CD8-positive, alpha-beta memory T cell (primary cell): Measurements from ENCODE around the gene TP73. TPM values are rescaled to one million over a fixed set of nuclear protein-coding genes. Genes with fewer than 3 reads are reported as not detected.

ENCODE experiments used
- CTCF ChIA-PET: fragments of 350-600 bp; sonication (Branson Sonifier 250); formaldehyde crosslinking; loops from one replicate; lab custom pipeline; 2021; ENCODE audit warnings: antibody characterized with exemption; lab: Charles Lee
- POLR2A ChIA-PET: fragments of 350-600 bp; sonication (Branson Sonifier 250); formaldehyde crosslinking; loops from one replicate; lab custom pipeline; 2021; ENCODE audit warnings: antibody characterized with exemption; lab: Charles Lee
- DNase-seq, 5 donors: peaks; one replicate each; pipeline versions ENCODE4 v3.0.0 to v3.0.0-alpha.2; 2020 to 2022; ENCODE audit warnings: mixed read lengths in 1 of 5
- H3K27ac ChIP-seq: one replicate; pipeline ENCODE4 v1.7.0; 2013; ENCODE audit warnings: low read depth, mild to moderate bottlenecking, low read length, moderate library complexity
- H3K27me3 ChIP-seq: 2 replicates; pipeline ENCODE4 v1.7.0; 2013; ENCODE audit warnings: low read length, mild to moderate bottlenecking; ENCODE audit not compliant: insufficient read depth, poor library complexity, severe bottlenecking
- H3K36me3 ChIP-seq: 2 replicates; pipeline ENCODE4 v1.7.0; 2013; ENCODE audit warnings: mild to moderate bottlenecking, low read length, moderate library complexity; ENCODE audit not compliant: insufficient read depth
- H3K4me1 ChIP-seq: 2 replicates; pipeline ENCODE4 v1.7.0; 2013; ENCODE audit warnings: mild to moderate bottlenecking, low read length, moderate library complexity; ENCODE audit not compliant: insufficient read depth
- H3K4me3 ChIP-seq: 2 replicates; pipeline ENCODE4 v1.7.0; 2013; ENCODE audit warnings: mild to moderate bottlenecking, low read length
- H3K9me3 ChIP-seq: 2 replicates; pipeline ENCODE4 v1.7.0; 2013; ENCODE audit warnings: mild to moderate bottlenecking, low read length
- H3K27ac Mint-ChIP-seq, 8 donors: one replicate each; pipeline ENCODE4 v1.8.0; 2020 to 2021; ENCODE audit warnings: mixed read lengths in 8 of 8, mild to moderate bottlenecking in 6 of 8, inconsistent platforms in 3 of 8, moderate library complexity in 3 of 8
- H3K27me3 Mint-ChIP-seq, 2 donors: one replicate each; pipeline ENCODE4 v1.8.0; 2020 to 2021; ENCODE audit warnings: mixed read lengths in 2 of 2, mild to moderate bottlenecking in 1 of 2, moderate library complexity in 1 of 2
- H3K36me3 Mint-ChIP-seq, 3 donors: one replicate each; pipeline ENCODE4 v1.8.0; 2020 to 2021; ENCODE audit warnings: mixed read lengths in 3 of 3, inconsistent platforms in 1 of 3, mild to moderate bottlenecking in 1 of 3
- H3K4me1 Mint-ChIP-seq, 3 donors: one replicate each; pipeline ENCODE4 v1.8.0; 2020 to 2021; ENCODE audit warnings: mixed read lengths in 3 of 3, inconsistent platforms in 1 of 3, mild to moderate bottlenecking in 1 of 3
- H3K4me3 Mint-ChIP-seq, 7 donors: one replicate each; pipeline ENCODE4 v1.8.0; 2020 to 2021; ENCODE audit warnings: mixed read lengths in 7 of 7, mild to moderate bottlenecking in 6 of 7, moderate library complexity in 4 of 7, inconsistent platforms in 2 of 7
- H3K9me3 Mint-ChIP-seq, 5 donors: one replicate each; pipeline ENCODE4 v1.8.0; 2020 to 2022; ENCODE audit warnings: mixed read lengths in 5 of 5, mild to moderate bottlenecking in 3 of 5, moderate library complexity in 2 of 5, inconsistent platforms in 1 of 5
- polyA plus RNA-seq: library from polyadenylated mRNA; unstranded; fragments of 300-500 nt; fragmentation: Illumina TruSeq; gene quantifications from one replicate; pipeline ENCODE4 v1.2.3, GENCODE V29; 2021
- total RNA-seq, 2 experiments: library from RNA; stranded (reverse); gene quantifications; one replicate each; pipeline ENCODE4 v1.2.3, GENCODE V29; 2021

Gene TP73
- total and polyA plus RNA-seq, 3 experiments from 2014 or later, result 0.20 to 0.63 (median 0.49) TPM

DNA sequence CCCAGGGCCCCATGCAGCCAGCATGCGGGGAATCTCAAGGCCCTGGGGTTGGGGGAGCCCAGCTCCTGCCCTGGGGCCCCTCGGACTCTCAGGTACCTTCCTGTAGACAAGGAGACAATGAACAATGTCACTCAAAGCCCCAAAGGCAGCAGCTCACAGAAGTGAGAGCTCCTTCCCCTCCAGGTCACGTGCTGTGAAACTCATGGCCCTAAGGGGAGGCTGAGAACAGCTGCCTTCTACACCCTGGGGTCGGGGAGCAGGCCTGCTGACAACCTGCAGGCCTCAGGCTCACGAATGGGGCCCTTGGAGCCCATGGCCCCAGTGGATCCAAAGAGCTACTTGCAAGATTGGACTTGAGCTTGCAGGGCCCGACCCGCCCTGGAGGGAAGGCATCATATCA is 44.2 kb upstream of the TP73 start:
- no peak for DNase-seq
- Mint-ChIP-seq H3K4me1 (peaks cover 0 to 13% (median 4%) of the 10 kb centered on the region in 3 donors), H3K27me3 (peaks cover 5 to 23% of the 10 kb centered on the region in 2 donors), H3K4me3 (no peak overlapping the region), H3K36me3 (no peaks in the 10 kb centered on the region), H3K27ac (no peak overlapping the region), H3K9me3 (peaks cover 0 to 2% (median 0%) of the 10 kb centered on the region in 5 donors)
- Histone ChIP-seq H3K4me1 (peaks cover 8% of the 10 kb centered on the region), H3K27me3 (peaks cover 8% of the 10 kb centered on the region), H3K9me3 (no peaks in the 10 kb centered on the region), H3K4me3 (no peak overlapping the region), H3K36me3 (no peaks in the 10 kb centered on the region), H3K27ac (no peak overlapping the region)
- ChIA-PET POLR2A (no interaction called here), CTCF (interaction anchor here (1.0 kb wide), 1 partner anchor 117 kb away, joined by 3 read pairs; no protein-coding TSS in a partner anchor)

DNA sequence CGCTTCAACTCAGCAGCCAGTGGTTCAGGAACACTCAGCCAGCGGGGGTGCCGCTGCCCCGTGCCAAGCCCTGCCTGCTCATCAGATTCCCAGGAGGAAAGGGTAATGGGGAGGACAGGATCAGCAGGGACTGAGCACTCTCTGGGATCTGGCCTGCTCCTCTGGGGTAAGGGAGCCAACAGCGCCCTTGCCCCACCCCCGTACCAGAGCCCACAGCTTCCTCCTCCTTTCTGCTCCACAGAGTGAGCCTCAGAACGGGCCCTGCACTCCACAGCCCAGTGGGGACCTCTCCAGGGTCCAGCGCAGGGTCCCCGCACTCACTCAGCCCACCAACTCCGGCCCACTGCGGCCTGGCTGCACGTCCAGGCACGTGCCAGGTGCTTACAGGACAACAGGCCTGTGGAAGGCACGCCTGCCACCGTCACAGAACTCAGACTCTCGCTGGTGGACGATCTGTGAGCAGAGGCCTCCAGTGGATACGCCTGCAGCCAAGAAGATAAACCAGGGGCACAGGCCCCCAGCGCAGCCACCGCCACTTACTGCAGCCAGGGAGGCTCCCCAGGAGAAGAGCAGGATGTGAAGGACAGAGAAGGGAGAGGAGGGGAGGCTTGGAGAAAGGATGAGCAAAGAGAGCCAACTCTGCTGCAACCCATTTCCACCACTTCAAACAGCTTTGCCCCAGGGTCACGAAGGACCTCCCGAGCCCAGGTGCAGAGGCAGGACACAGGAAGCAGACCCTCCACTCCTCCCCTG is 43.1 kb upstream of the TP73 start:
- peaks cover 8% of the 10 kb centered on the region for H3K4me1 ChIP-seq
- no peak overlapping the region for H3K4me3 ChIP-seq
- Mint-ChIP-seq H3K36me3 (no peaks in the 10 kb centered on the region), H3K4me1 (peaks cover 0 to 13% (median 4%) of the 10 kb centered on the region in 3 donors), H3K4me3 (peak overlapping the region in 3 of 7 donors; percentile 15 to 52 (median 33)), H3K27me3 (peaks cover 7 to 26% of the 10 kb centered on the region in 2 donors), H3K27ac (no peak overlapping the region), H3K9me3 (peaks cover 0 to 2% (median 0%) of the 10 kb centered on the region in 5 donors)
- no peak overlapping the region for H3K27ac ChIP-seq
- ChIA-PET CTCF (interaction anchor here (1.2 kb wide), 1 partner anchor 11 kb away, joined by 3 read pairs; no protein-coding TSS in a partner anchor), POLR2A (no interaction called here)
- H3K9me3 ChIP-seq, result no peaks in the 10 kb centered on the region
- H3K36me3 ChIP-seq, result no peaks in the 10 kb centered on the region
- no peak for DNase-seq
- H3K27me3 ChIP-seq, result peaks cover 8% of the 10 kb centered on the region

DNA sequence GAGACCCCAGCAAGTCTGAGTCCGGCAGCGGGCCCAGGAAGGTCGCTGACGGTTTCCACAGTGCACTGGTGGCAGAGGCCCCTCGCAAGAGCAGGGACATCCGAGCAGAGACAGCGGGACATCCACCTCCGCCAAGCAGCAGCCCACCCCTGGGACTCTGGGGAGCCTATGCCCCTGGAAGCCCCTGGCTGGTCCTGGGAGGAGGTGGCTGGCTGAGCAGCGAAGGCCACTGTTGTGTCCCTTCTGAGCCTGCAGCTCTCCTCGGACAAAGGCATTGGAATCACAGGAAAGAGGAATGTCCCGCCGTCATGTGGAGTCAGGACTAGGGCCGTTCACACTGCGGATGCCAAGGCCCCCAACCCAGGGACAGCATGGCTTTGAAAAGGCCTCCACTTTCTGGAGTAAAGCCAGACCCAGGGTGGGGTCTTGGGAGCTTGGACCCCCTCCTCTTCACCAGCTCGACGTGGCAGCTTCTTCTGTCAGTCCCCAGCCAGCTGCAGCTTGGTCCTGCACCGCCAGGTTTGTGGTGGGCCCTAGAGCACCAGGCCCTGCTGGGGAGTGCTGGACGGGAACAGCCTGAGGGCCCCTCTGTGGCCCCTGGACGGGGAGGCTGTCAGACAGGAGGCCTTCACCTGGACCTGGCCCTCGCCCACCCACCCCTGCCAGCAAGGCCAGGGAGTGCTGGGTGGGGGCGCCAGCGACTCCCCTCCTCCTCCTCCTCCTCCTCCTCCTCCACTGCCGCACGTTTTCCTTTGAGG is 42.4 kb upstream of the TP73 start:
- Mint-ChIP-seq H3K9me3 (peaks cover 0 to 2% (median 0%) of the 10 kb centered on the region in 5 donors), H3K27ac (no peak overlapping the region), H3K36me3 (no peaks in the 10 kb centered on the region), H3K4me1 (peaks cover 0 to 13% (median 4%) of the 10 kb centered on the region in 3 donors), H3K4me3 (peak overlapping the region in 3 of 7 donors; percentile 51 to 82 (median 67)), H3K27me3 (peaks cover 7 to 31% of the 10 kb centered on the region in 2 donors)
- Histone ChIP-seq H3K36me3 (no peaks in the 10 kb centered on the region), H3K9me3 (no peaks in the 10 kb centered on the region), H3K27ac (no peak overlapping the region), H3K4me1 (peaks cover 8% of the 10 kb centered on the region), H3K4me3 (no peak overlapping the region), H3K27me3 (peaks cover 8% of the 10 kb centered on the region)
- ChIA-PET CTCF (interaction anchor here (1.2 kb wide), 1 partner anchor 10 kb away, joined by 3 read pairs; no protein-coding TSS in a partner anchor), POLR2A (no interaction called here)
- DNase-seq, result no peak

DNA sequence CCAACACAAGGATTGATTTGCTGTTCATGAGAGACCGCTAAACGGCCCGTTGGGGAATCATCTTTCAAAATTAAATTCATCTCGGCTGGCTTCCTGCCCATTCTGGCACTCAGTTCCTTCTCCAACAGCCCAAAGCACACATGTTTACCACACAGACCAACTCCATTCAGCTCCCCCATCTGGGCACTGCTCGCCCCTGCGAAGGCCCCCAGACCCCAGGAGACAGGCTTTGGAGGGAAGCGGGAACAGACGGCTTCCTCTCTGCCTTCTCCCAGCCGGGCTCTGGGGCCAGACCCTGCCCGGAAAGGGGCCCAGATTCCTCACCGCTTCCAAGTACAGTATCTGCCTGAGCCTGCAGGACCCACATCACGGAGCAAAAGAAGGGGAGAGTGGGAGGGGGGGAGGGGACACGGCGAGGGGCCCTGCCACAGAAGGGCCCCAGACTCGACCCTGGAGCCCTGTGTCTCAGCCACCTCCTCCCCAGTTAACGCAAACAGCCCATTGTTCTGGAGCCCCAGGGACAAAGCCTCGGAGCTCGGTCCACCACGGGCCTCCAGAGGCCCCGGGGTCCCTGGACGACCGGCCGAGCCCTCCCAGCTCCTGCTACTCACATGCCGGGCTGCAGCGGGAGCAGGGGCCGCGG is 41.7 kb upstream of the TP73 start:
- H3K36me3 Mint-ChIP-seq, result no peaks in the 10 kb centered on the region
- H3K4me1 ChIP-seq, result peaks cover 8% of the 10 kb centered on the region
- no peak overlapping the region for H3K27ac ChIP-seq
- H3K4me1 Mint-ChIP-seq, result peaks cover 0 to 13% (median 4%) of the 10 kb centered on the region in 3 donors
- DNase-seq, result no peak
- no peaks in the 10 kb centered on the region for H3K36me3 ChIP-seq
- H3K4me3 ChIP-seq, result no peak overlapping the region
- ChIA-PET POLR2A (no interaction called here), CTCF (no interaction called here)
- peaks cover 9 to 36% of the 10 kb centered on the region in 2 donors for H3K27me3 Mint-ChIP-seq
- H3K9me3 Mint-ChIP-seq, result peaks cover 0 to 2% (median 0%) of the 10 kb centered on the region in 5 donors
- peak overlapping the region in 1 of 8 donors; percentile 84 for H3K27ac Mint-ChIP-seq
- peak overlapping the region in 6 of 7 donors; percentile 51 to 82 (median 65) for H3K4me3 Mint-ChIP-seq
- no peaks in the 10 kb centered on the region for H3K9me3 ChIP-seq
- H3K27me3 ChIP-seq, result peaks cover 8% of the 10 kb centered on the region

GRCh38 chr1:3611170-3612019 is 40.9 kb upstream of the TP73 start, which contains the start of gene MEGF6:
MEGF6 (minus strand) TSS chr1:3611508; CDS start chr1:3611268, 240 bp downstream.
- peak; percentile 18 to 59 (median 51) for DNase-seq
- H3K4me3 Mint-ChIP-seq, result peak within 1 kb of the TSS; percentile 27 to 85 (median 74)
- Histone ChIP-seq H3K36me3 (no peaks in the 10 kb centered on the region), H3K9me3 (no peaks in the 10 kb centered on the region), H3K4me1 (peaks cover 8% of the 10 kb centered on the region), H3K4me3 (no peak within 1 kb of the TSS), H3K27ac (no peak within 1 kb of the TSS), H3K27me3 (peaks cover 11% of the 10 kb centered on the region)
- H3K9me3 Mint-ChIP-seq, result peaks cover 0 to 2% (median 0%) of the 10 kb centered on the region in 5 donors
- peaks cover 0 to 13% (median 4%) of the 10 kb centered on the region in 3 donors for H3K4me1 Mint-ChIP-seq
- CTCF ChIA-PET, result no interaction called here
- H3K36me3 Mint-ChIP-seq, result no peaks in the 10 kb centered on the region
- peaks cover 9 to 40% of the 10 kb centered on the region in 2 donors for H3K27me3 Mint-ChIP-seq
- peak within 1 kb of the TSS in 1 of 8 donors; percentile 84 for H3K27ac Mint-ChIP-seq
- POLR2A ChIA-PET, result no interaction called here

DNA sequence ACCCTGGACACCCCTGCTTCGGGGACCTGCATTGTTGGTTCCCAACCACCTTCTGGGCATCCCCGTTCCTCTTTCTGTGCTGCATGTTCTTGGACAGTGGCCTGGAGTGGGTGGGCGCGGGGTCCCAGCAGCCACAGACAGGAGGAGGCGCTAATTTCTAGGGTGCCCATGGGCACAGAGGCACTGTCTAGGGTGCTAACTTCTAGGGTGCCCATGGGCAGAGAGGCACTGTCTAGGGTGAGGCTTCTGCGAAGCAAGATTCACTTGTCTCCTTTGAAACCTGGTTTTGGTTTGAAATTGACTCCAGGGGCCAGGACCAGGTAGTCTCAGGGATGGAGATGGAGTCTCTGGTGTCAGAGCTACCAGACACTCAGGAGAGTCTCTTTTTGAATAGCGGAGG is 40.2 kb upstream of the TP73 start:
- H3K27me3 ChIP-seq, result peaks cover 11% of the 10 kb centered on the region
- Mint-ChIP-seq H3K9me3 (peaks cover 0 to 2% (median 0%) of the 10 kb centered on the region in 5 donors), H3K27ac (no peak overlapping the region), H3K27me3 (peaks cover 10 to 40% of the 10 kb centered on the region in 2 donors), H3K4me1 (peaks cover 0 to 13% (median 4%) of the 10 kb centered on the region in 3 donors), H3K4me3 (peak overlapping the region in 6 of 7 donors; percentile 26 to 85 (median 74)), H3K36me3 (no peaks in the 10 kb centered on the region)
- DNase-seq, result no peak
- no peak overlapping the region for H3K27ac ChIP-seq
- peaks cover 8% of the 10 kb centered on the region for H3K4me1 ChIP-seq
- no peak overlapping the region for H3K4me3 ChIP-seq
- POLR2A ChIA-PET, result no interaction called here
- H3K9me3 ChIP-seq, result no peaks in the 10 kb centered on the region
- CTCF ChIA-PET, result no interaction called here
- no peaks in the 10 kb centered on the region for H3K36me3 ChIP-seq
